ENCODE data around the gene ACBD7. TPM values are rescaled to one million over a fixed set of nuclear protein-coding genes. Genes with fewer than 3 reads are reported as not detected.

ACBD7 gene
- total RNA-seq, result 1.0 and 2.4 TPM in 2 replicates

DNA sequence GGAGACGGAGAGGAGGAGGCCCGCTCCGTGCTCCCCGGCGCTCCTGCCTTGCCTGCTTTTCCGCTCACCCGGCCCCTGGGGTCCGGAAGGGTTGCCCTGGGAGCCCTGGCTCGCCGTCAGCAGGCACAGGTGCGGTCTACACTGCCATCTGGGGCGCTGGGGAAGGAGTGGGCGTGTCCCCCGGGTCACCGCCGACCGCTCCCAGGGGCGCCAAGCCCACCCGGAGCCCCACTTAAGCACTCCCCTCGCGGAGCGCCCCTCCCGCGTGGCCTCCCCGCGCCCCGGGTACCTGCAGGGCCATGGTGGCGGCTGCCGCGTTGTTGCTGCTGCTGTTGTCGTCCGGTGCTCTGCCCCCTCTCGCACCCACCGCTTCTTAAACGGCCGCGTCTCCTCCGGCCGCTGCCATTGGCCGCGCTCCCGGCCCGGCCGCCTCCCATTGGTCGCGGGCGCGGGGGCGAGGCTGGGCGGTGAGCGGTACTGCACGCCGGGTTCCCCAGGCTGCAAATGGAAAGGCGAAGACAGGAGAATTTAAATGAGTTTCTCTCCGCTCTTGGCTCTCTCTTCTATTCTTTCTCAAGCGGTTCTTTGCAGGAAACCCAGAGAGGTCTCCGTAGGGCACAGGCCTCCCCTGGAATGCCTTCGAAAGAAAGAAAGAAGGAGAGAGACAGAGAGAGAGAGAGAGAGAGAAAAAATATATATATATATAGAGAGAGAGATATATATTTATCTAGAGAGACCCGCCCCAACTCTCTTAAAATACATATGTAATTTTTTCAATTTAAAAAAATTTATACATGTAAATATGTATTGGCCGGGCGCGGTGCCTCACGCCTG is at the start of gene ACBD7:
ACBD7 (minus strand) TSS at position 349 of the 834 bp plus-strand sequence; CDS start at position 301, 48 bp downstream.

DNA sequence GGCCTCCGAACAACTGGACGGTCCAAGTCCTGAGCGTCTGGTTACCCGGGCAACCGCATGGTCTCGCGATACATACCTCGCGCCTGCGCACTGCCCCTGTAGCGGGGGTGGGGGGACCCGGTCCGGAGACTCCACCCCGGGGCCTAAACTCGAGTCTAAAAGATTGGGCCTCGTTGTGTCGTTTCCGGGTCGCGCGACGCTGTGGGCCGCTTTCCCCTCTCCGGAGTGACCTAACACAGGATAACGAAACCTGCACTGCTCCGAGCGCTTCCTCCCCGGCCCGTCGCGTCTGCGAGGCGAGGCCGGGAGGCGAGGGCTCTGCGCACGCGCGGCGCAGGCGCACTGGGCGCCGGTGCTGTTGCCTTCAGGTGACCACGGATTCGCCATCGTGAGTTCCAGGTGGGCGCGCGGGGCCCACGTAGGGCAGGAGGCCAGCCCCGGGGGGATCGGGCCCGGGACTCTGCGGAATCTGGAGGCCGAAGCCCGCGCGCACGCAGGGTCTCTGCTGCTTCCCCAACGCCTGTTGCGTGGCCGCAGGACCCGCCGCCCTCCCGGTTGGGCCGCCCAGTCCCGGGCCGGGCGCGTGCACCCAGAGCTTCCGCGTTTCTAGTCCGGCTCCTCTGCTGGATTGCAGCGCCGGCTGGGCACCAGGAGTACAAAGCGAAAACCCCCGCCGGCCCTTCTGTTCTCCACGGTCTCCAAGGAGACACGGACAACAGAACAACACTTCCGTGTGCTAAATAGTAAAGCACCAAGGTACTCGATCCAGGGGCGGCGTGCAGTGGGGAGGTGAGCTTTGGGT is 8.6 kb upstream of the ACBD7 start, which contains the start of gene RPP38:
RPP38 (plus strand) TSS at position 345 of the 802 bp plus-strand sequence. CDS start 5,960 bp downstream, outside the sequence.

DNA sequence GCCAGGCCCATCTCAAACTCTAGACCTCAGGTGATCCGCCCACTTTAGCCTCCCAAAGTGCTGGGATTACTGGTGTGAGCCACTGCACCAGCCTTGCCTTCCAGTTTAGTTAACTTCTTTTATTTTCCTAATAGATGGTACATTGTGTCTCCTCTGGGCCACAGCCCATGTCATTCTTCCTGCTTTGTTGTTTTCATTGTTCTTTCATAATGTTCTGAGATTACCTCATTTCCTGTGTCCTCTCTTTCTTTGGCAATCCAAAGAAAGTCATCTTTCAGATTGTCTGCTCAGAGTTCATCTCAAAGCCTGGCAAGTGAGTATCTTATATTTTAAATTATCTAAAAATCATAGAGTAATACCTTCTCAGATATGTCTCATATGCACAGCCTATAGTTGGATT is 44.9 kb downstream of the ACBD7 start, which contains the start of gene OLAH:
OLAH (plus strand) TSS at position 270 of the 400 bp plus-strand sequence. CDS start 3,346 bp downstream, outside the sequence.

Other genes starting within 250 kb of the ACBD7 start
- 9.4 and 16.1 TPM in 2 replicates for gene SUV39H2, start 209.9 kb downstream of the ACBD7 start, total RNA-seq
- 18.7 and 21.4 TPM in 2 replicates for gene DCLRE1C, start 134.7 kb downstream of the ACBD7 start, total RNA-seq
- 0.91 TPM in 1 of 2 replicates, not detected in the other for gene MEIG1, start 129.4 kb downstream of the ACBD7 start, total RNA-seq
- not detected in 2 replicates for gene OLAH, start 44.8 kb downstream of the ACBD7 start, total RNA-seq
- gene RPP38, start 8.6 kb upstream of the ACBD7 start, total RNA-seq, result 14.2 and 14.3 TPM in 2 replicates
- gene NMT2, start 79.9 kb upstream of the ACBD7 start, total RNA-seq, result 35.7 and 36.4 TPM in 2 replicates